NCI-H510A treated with DMSO at 0.1 percent for 48 hours (cell line): ENCODE measurements around the gene BTBD6.
"Not testable (repeated sequence)": the region's sequence is repeated elsewhere in the genome, so short reads cannot be mapped to it uniquely, and the experiment has no call there.

Source experiments
- DNase-seq: peaks from one replicate; lab custom pipeline; 2025; lab: John Stamatoyannopoulos, UW

The BTBD6 gene

GRCh38 chr14:105294142-105294597 lies 45.8 kb downstream of the BTBD6 start:
- DNase-seq: peak; percentile 50

- not testable (repeated sequence) for DNase-seq
Observed at GRCh38 chr14:105297311-105297710, 49.0 kb downstream of the BTBD6 start.

- DNase-seq: peak; percentile 5
Observed at GRCh38 chr14:105299654-105300541, 51.6 kb downstream of the BTBD6 start.
